Gastroesophageal sphincter (tissue), 4 donors: ENCODE results near the gene C14orf39. TPM values are rescaled to one million over a fixed set of nuclear protein-coding genes. Genes with fewer than 3 reads are reported as not detected.
"Not testable (repeated sequence)": the region's sequence is repeated elsewhere in the genome, so short reads cannot be mapped to it uniquely, and the experiment has no call there.

Experiments
- ATAC-seq: fragments of 150-250 bp; one replicate; pipeline ENCODE4 v1.9.1; 2016; ENCODE audit warnings: mild to moderate bottlenecking, moderate library complexity
- H3K27ac ChIP-seq, 4 donors: fragments of 200-600 bp; sonication (generic) in 3 of 4; 1 replicate in 3 of 4; 2 replicates in 1 of 4; pipeline ENCODE4 v1.5.1; 2016 to 2019
- H3K27me3 ChIP-seq: fragments of 200-600 bp; sonication (generic); one replicate; pipeline ENCODE4 v1.5.1; 2019
- H3K36me3 ChIP-seq, 2 donors: fragments of 200-600 bp; sonication (generic); one replicate each; pipeline ENCODE4 v1.5.1; 2019; ENCODE audit warnings: control low read depth in 1 of 2
- H3K4me1 ChIP-seq, 3 donors: fragments of 200-600 bp; sonication (generic); 1 replicate in 2 of 3; 2 replicates in 1 of 3; pipeline ENCODE4 v1.5.1; 2016 to 2019; ENCODE audit warnings: control low read depth in 2 of 3
- H3K4me3 ChIP-seq, 2 donors: fragments of 200-600 bp; sonication (generic); one replicate each; pipeline ENCODE4 v1.5.1; 2019; ENCODE audit warnings: mild to moderate bottlenecking in 1 of 2, moderate library complexity in 1 of 2
- H3K9me3 ChIP-seq, 3 donors: fragments of 200-600 bp; sonication (generic); one replicate each; pipeline ENCODE4 v1.5.1; 2017 to 2019; ENCODE audit warnings: control low read depth in 2 of 3
- CTCF ChIP-seq, 4 experiments: fragments of 200-600 bp in 2 of 4; fragments of 450-650 bp in 2 of 4; sonication (generic) in 1 of 4; IDR thresholded peaks; one replicate each; pipeline ENCODE4 v1.5.1; 2017 to 2019; ENCODE audit warnings: antibody characterized with exemption in 4 of 4, mild to moderate bottlenecking in 2 of 4, moderate library complexity in 2 of 4
- EP300 ChIP-seq: sonication (generic); formaldehyde crosslinking; IDR thresholded peaks from one replicate; pipeline ENCODE4 v1.6.1; 2017; ENCODE audit warnings: antibody characterized with exemption, mild to moderate bottlenecking
- POLR2A ChIP-seq, 2 donors: fragments of 450-650 bp; IDR thresholded peaks; one replicate each; pipeline ENCODE4 v1.6.1; 2017; ENCODE audit warnings: antibody characterized with exemption in 2 of 2, mild to moderate bottlenecking in 2 of 2, moderate library complexity in 1 of 2
- POLR2AphosphoS5 ChIP-seq: sonication (generic); formaldehyde crosslinking; IDR thresholded peaks from one replicate; pipeline ENCODE4 v1.6.1; 2017; ENCODE audit warnings: antibody characterized with exemption
- whole genome bisulfite sequencing, 2 donors: methylation state at CpG; one replicate each; pipeline ENCODE4 v1.1.5; 2018; ENCODE audit warnings: low coverage in 1 of 2; 5-methylcytosine and 5-hydroxymethylcytosine counted together
- total RNA-seq, 4 donors: library from RNA; depleted of rRNA; stranded (reverse); fragments of >200 nt; gene quantifications; one replicate each; pipeline ENCODE4 v1.1.0, GENCODE V29; 2016

The C14orf39 gene
- total RNA-seq, 4 donors from 2014 or later: 0.31 to 1.1 TPM; not detected in 2

- Histone ChIP-seq H3K4me1 (peaks cover 0 to 12% (median 6%) of the 10 kb centered on the region in 3 donors), H3K9me3 (peaks cover 0 to 19% (median 0%) of the 10 kb centered on the region in 3 donors), H3K27ac (no peak overlapping the region), H3K27me3 (peaks cover 51% of the 10 kb centered on the region), H3K4me3 (no peak overlapping the region), H3K36me3 (no peaks in the 10 kb centered on the region)
- no peak for ATAC-seq
- no peak for TF ChIP-seq POLR2AphosphoS5
- no peak for TF ChIP-seq CTCF (IDR thresholded peaks at IDR 0.05)
- no peak for TF ChIP-seq POLR2A (IDR thresholded peaks at IDR 0.05)
- no peak for TF ChIP-seq EP300
- WGBS, 2 donors: 53 to 83% methylated on average over 1 of the region's 1 CpG
Measured at GRCh38 chr14:60482743-60483142, 3.1 kb downstream of the C14orf39 start.

- peaks cover 0 to 13% (median 0%) of the 10 kb centered on the region in 3 donors for H3K9me3 ChIP-seq
- H3K4me3 ChIP-seq, ATAC-seq, H3K36me3 ChIP-seq, H3K27ac ChIP-seq, H3K4me1 ChIP-seq: not testable (repeated sequence)
- peaks cover 30% of the 10 kb centered on the region for H3K27me3 ChIP-seq
- WGBS, 2 donors: 95 to 97% methylated on average over 3 to 7 of the region's 7 CpGs
Measured at GRCh38 chr14:60480248-60480647, 5.6 kb downstream of the C14orf39 start.

GRCh38 chr14:60455875-60456274 is 30.0 kb downstream of the C14orf39 start:
- H3K4me3 ChIP-seq: no peak overlapping the region
- WGBS, 2 donors: 61 to 70% methylated on average over 4 of the region's 4 CpGs
- no peak overlapping the region for H3K27ac ChIP-seq
- H3K4me1 ChIP-seq: no peaks in the 10 kb centered on the region
- TF ChIP-seq POLR2AphosphoS5: no peak
- TF ChIP-seq EP300: no peak
- no peak for TF ChIP-seq CTCF (IDR thresholded peaks at IDR 0.05)
- TF ChIP-seq POLR2A (IDR thresholded peaks at IDR 0.05): no peak
- H3K27me3 ChIP-seq: no peaks in the 10 kb centered on the region
- H3K9me3 ChIP-seq: no peaks in the 10 kb centered on the region
- no peak for ATAC-seq
- H3K36me3 ChIP-seq: no peaks in the 10 kb centered on the region

- H3K4me3 ChIP-seq: no peak overlapping the region
- WGBS, 2 donors: 50 to 60% methylated on average over 1 to 2 of the region's 2 CpGs
- H3K27me3 ChIP-seq: no peaks in the 10 kb centered on the region
- no peaks in the 10 kb centered on the region for H3K4me1 ChIP-seq
- H3K36me3 ChIP-seq: no peaks in the 10 kb centered on the region
- no peak for ATAC-seq
- no peak overlapping the region for H3K27ac ChIP-seq
- TF ChIP-seq CTCF (IDR thresholded peaks at IDR 0.05): no peak
- no peak for TF ChIP-seq EP300
- no peak for TF ChIP-seq POLR2AphosphoS5
- no peak for TF ChIP-seq POLR2A (IDR thresholded peaks at IDR 0.05)
- peaks cover 0 to 20% (median 0%) of the 10 kb centered on the region in 3 donors for H3K9me3 ChIP-seq
Measured at GRCh38 chr14:60430276-60430675, 55.6 kb downstream of the C14orf39 start.

- no peak overlapping the region for H3K27ac ChIP-seq
- WGBS, 2 donors: 86% methylated on average over 5 of the region's 5 CpGs; no CpG with 5 or more reads in 1 of the 2 donors
- H3K4me3 ChIP-seq: no peak overlapping the region
- H3K4me1 ChIP-seq: no peaks in the 10 kb centered on the region
- TF ChIP-seq POLR2AphosphoS5: no peak
- TF ChIP-seq EP300: no peak
- TF ChIP-seq CTCF (IDR thresholded peaks at IDR 0.05): no peak
- no peak for TF ChIP-seq POLR2A (IDR thresholded peaks at IDR 0.05)
- H3K36me3 ChIP-seq: no peaks in the 10 kb centered on the region
- no peaks in the 10 kb centered on the region for H3K9me3 ChIP-seq
- no peak for ATAC-seq
- no peaks in the 10 kb centered on the region for H3K27me3 ChIP-seq
Measured at GRCh38 chr14:60420050-60420449, 65.8 kb downstream of the C14orf39 start.

- 95 to 96% methylated on average over 5 to 20 of the region's 22 CpGs for WGBS, 2 donors
- not testable (repeated sequence) for H3K36me3 ChIP-seq, H3K27me3 ChIP-seq, H3K4me1 ChIP-seq, H3K4me3 ChIP-seq, ATAC-seq, H3K27ac ChIP-seq
- H3K9me3 ChIP-seq: peaks cover 0 to 19% (median 0%) of the 10 kb centered on the region in 3 donors
Measured at GRCh38 chr14:60397550-60397949, 88.3 kb downstream of the C14orf39 start.
